K562 (cell line): ENCODE data around the gene TLCD4. TPM values are rescaled to one million over a fixed set of nuclear protein-coding genes. Genes with fewer than 3 reads are reported as not detected.

ENCODE experiments used
- BCOR ChIP-seq: fragments of 450-650 bp; IDR thresholded peaks from 2 replicates; pipeline ENCODE4 v1.6.1; 2016
- BRD9 ChIP-seq: fragments of 450-650 bp; IDR thresholded peaks from 2 replicates; pipeline ENCODE4 v1.6.1; 2018; ENCODE audit warnings: low read depth; ENCODE audit not compliant: partially characterized antibody
- CHD1 ChIP-seq: fragments of 200-600 bp; sonication (generic); IDR thresholded peaks from one replicate; pipeline ENCODE4 v1.6.1; 2012; ENCODE audit warnings: mild to moderate bottlenecking, moderate library complexity, low read length, inconsistent platforms
- CXXC5 ChIP-seq: fragments of 250-450 bp; sonication (Bioruptor Pico); IDR thresholded peaks from 2 replicates; pipeline ENCODE4 v1.8.0; 2022; ENCODE audit warnings: inconsistent platforms, mild to moderate bottlenecking, moderate library complexity
- ESRRA ChIP-seq: fragments of 450-650 bp; IDR thresholded peaks from 2 replicates; pipeline ENCODE4 v1.6.1; 2014; ENCODE audit warnings: low read depth, mild to moderate bottlenecking, moderate library complexity, borderline replicate concordance
- GATAD2B ChIP-seq: fragments of 450-650 bp; IDR thresholded peaks from 2 replicates; pipeline ENCODE4 v1.6.1; 2017; ENCODE audit warnings: mild to moderate bottlenecking, borderline replicate concordance
- HDAC1 ChIP-seq, 2 experiments: fragments of 450-650 bp; IDR thresholded peaks; 2 replicates each; pipeline ENCODE4 v1.6.1; 2016 to 2017; ENCODE audit warnings: inconsistent platforms in 1 of 2, mild to moderate bottlenecking in 1 of 2, moderate library complexity in 1 of 2
- HNRNPLL ChIP-seq: fragments of 200-400 bp; formaldehyde crosslinking; IDR thresholded peaks from 2 replicates; pipeline ENCODE4 v1.6.1; 2017; ENCODE audit warnings: low read length, low read depth, mild to moderate bottlenecking; ENCODE audit not compliant: poor library complexity, severe bottlenecking
- JUNB ChIP-seq: fragments of 450-650 bp; formaldehyde crosslinking; conservative IDR thresholded peaks from 2 replicates; pipeline ENCODE4 v1.4.0; 2020; ENCODE audit warnings: mild to moderate bottlenecking
- KDM1A ChIP-seq, 2 experiments: fragments of 450-650 bp; IDR thresholded peaks; 2 replicates each; pipeline ENCODE4 v1.6.1; 2016; ENCODE audit warnings: mild to moderate bottlenecking in 2 of 2
- MCM2 ChIP-seq: fragments of 450-650 bp; IDR thresholded peaks from 2 replicates; pipeline ENCODE4 v1.6.1; 2017; ENCODE audit warnings: low read depth, mild to moderate bottlenecking
- RBM25 ChIP-seq: fragments of 200-400 bp; formaldehyde crosslinking; IDR thresholded peaks from 2 replicates; pipeline ENCODE4 v1.6.1; 2018; ENCODE audit warnings: low read length, low read depth, moderate library complexity; ENCODE audit not compliant: severe bottlenecking
- SMARCE1 ChIP-seq: fragments of 450-650 bp; IDR thresholded peaks from 2 replicates; pipeline ENCODE4 v1.7.1; 2016; ENCODE audit warnings: mild to moderate bottlenecking
- TAF1 ChIP-seq: IDR thresholded peaks from 2 replicates; pipeline ENCODE4 v1.6.1; 2011; ENCODE audit warnings: mild to moderate bottlenecking, low read length, moderate library complexity; ENCODE audit not compliant: insufficient read depth, control insufficient read depth, severe bottlenecking; ENCODE audit errors: extremely low read depth
- THRAP3 ChIP-seq: fragments of 450-650 bp; IDR thresholded peaks from 2 replicates; pipeline ENCODE4 v1.6.1; 2016; ENCODE audit warnings: mild to moderate bottlenecking, inconsistent platforms, borderline replicate concordance
- TSC22D4 ChIP-seq: fragments of 450-650 bp; IDR thresholded peaks from 2 replicates; pipeline ENCODE4 v1.6.1; 2016; ENCODE audit warnings: missing genetic modification characterization, missing biosample characterization, control low read depth
- XRCC3 ChIP-seq: fragments of 450-650 bp; IDR thresholded peaks from 2 replicates; pipeline ENCODE4 v1.6.1; 2017; ENCODE audit warnings: mild to moderate bottlenecking, moderate library complexity
- ZBTB40 ChIP-seq, 2 experiments: fragments of 450-650 bp in 1 of 2; sonication (generic) in 1 of 2; formaldehyde crosslinking in 1 of 2; IDR thresholded peaks; 2 replicates each; pipeline versions ENCODE4 v1.7.1 to v1.9.0; 2016 to 2022; ENCODE audit warnings: inconsistent platforms in 1 of 2, mild to moderate bottlenecking in 1 of 2, missing genetic modification reagents in 1 of 2
- polyA plus RNA-seq, 8 experiments: library from polyadenylated mRNA; depleted of rRNA in 4 of 8; stranded (reverse) in 5 of 8; unstranded in 3 of 8; fragments of >200 nt; fragmentation: Nextera tagmentation in 2 of 8; fragmentation: Illumina TruSeq in 1 of 8; extraction: Ambion mirVana in 2 of 8; extraction: Trizol in 1 of 8; gene quantifications; 2 replicates each; pipeline versions ENCODE4 v1.2.1 to v1.2.3, GENCODE V29; 2011 to 2014; ENCODE audit warnings: inconsistent platforms in 1 of 8, missing spikeins in 1 of 8
- total RNA-seq, 7 experiments: library from RNA; depleted of rRNA in 6 of 7; stranded (reverse); fragments of >200 nt in 6 of 7; fragmentation: Illumina TruSeq in 2 of 7; extraction: Trizol in 2 of 7; gene quantifications; 2 replicates each; pipeline versions ENCODE4 v1.2.1 to v1.2.3, GENCODE V29; 2011 to 2021; ENCODE audit warnings: low replicate concordance in 1 of 7
- TF ChIP-seq, protein P1 (sequence below): sonication (generic); formaldehyde crosslinking; IDR thresholded peaks from 2 replicates; pipeline ENCODE4 v1.8.1; 2023; ENCODE audit warnings: mild to moderate bottlenecking, missing genetic modification reagents, moderate library complexity

Gene TLCD4
- total and polyA plus RNA-seq, 9 of the 15 experiments (the other 6 are each of a cell fraction or from before 2014, with no cell fraction given) = 3.5 to 19.8 (median 7.6) TPM

DNA sequence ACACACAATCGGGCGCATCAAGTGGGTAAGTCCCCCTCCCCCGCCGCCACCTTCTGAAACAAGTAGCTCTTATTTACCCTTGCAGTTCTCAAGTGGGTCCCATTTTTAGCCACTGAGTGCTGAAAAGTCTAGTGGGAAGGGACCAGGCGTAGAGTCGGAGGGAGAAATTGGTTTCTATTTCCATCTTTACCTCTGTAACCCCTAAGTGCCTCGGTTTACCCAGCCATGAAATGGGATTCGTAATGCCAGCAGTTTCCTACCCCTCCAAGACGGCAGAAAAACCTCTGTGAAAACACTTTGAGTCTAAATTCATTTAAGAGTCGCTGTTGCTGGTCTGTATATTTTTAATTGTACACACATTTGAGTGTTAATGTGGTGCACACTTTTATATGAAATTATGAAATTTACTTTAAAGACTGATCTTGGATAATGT lies 928 bp downstream of the TLCD4 start (continued):
- TF ChIP-seq ZBTB40 (IDR thresholded peaks at IDR 0.05) (0 out of 2 replicates have a peak, but pooled peaks have one; percentile 18), ZBTB40 (CRISPR knock-in tag; IDR thresholded peaks at IDR 0.05) (no peak), JUNB (CRISPR knock-in tag) (no peak), TAF1 (no peak), MCM2 (no peak), BRD9 (peak; percentile 15), HNRNPLL (no peak), XRCC3 (no peak), CHD1 (peak; percentile 2), KDM1A (IDR thresholded peaks at IDR 0.05) (peak in 1 of 2 experiments; percentile 77; a peak in 2 of 4 replicates), TSC22D4 (no peak), HDAC1 (IDR thresholded peaks at IDR 0.05) (peak in 1 of 2 experiments; percentile 36; a peak in 1 of 4 replicates), GATAD2B (no peak), RBM25 (peak; percentile 87), SMARCE1 (0 out of 2 replicates have a peak, but pooled peaks have one; percentile 16), CXXC5 (CRISPR knock-in tag) (no peak), BCOR (peak; percentile 75), ESRRA (peak; percentile 57; the same call in 1 of the 2 replicates), THRAP3 (no peak)
- TF ChIP-seq, protein P1, sequence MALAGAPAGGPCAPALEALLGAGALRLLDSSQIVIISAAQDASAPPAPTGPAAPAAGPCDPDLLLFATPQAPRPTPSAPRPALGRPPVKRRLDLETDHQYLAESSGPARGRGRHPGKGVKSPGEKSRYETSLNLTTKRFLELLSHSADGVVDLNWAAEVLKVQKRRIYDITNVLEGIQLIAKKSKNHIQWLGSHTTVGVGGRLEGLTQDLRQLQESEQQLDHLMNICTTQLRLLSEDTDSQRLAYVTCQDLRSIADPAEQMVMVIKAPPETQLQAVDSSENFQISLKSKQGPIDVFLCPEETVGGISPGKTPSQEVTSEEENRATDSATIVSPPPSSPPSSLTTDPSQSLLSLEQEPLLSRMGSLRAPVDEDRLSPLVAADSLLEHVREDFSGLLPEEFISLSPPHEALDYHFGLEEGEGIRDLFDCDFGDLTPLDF (CRISPR knock-in tag) = no peak
